ENCODE measurements around the gene TSPAN31.

Gene TSPAN31

GRCh38 chr12:57745485-57745881 lies 644 bp downstream of the TSPAN31 start:
- peak overlapping the region; percentile 55 for H3K4me3 ChIP-seq (ENCODE audit: extremely low read depth, insufficient read depth, low read length, poor library complexity, severe bottlenecking)
- H3K4me1 ChIP-seq (ENCODE audit: control insufficient read depth, insufficient read depth, low read length, poor library complexity, severe bottlenecking): no peaks in the 10 kb centered on the region
- H3K27ac ChIP-seq (ENCODE audit: low read depth, low read length, severe bottlenecking): peak overlapping the region; percentile 89
- no peaks in the 10 kb centered on the region for H3K9me3 ChIP-seq (ENCODE audit: control insufficient read depth, low read length)
- H3K36me3 ChIP-seq (ENCODE audit: control insufficient read depth, insufficient read depth, low read length): peaks cover 50% of the 10 kb centered on the region
- 61 to 81% methylated on average over 7 of the region's 8 CpGs for WGBS, 2 experiments (ENCODE audit: insufficient coverage in 2 of 2)

GRCh38 chr12:57746025-57746424 lies 1.2 kb downstream of the TSPAN31 start:
- Histone ChIP-seq H3K9me3 (ENCODE audit: control insufficient read depth, low read length) (no peaks in the 10 kb centered on the region), H3K36me3 (ENCODE audit: control insufficient read depth, insufficient read depth, low read length) (peaks cover 55% of the 10 kb centered on the region), H3K4me1 (ENCODE audit: control insufficient read depth, insufficient read depth, low read length, poor library complexity, severe bottlenecking) (no peaks in the 10 kb centered on the region), H3K27ac (ENCODE audit: low read depth, low read length, severe bottlenecking) (no peak overlapping the region), H3K4me3 (ENCODE audit: extremely low read depth, insufficient read depth, low read length, poor library complexity, severe bottlenecking) (peak overlapping the region; percentile 55)
- 97 to 100% methylated on average over 3 of the region's 3 CpGs for WGBS, 2 experiments (ENCODE audit: insufficient coverage in 2 of 2)

- no peaks in the 10 kb centered on the region for H3K9me3 ChIP-seq (ENCODE audit: control insufficient read depth, low read length)
- H3K4me3 ChIP-seq (ENCODE audit: extremely low read depth, insufficient read depth, low read length, poor library complexity, severe bottlenecking): no peak overlapping the region
- H3K27ac ChIP-seq (ENCODE audit: low read depth, low read length, severe bottlenecking): no peak overlapping the region
- H3K4me1 ChIP-seq (ENCODE audit: control insufficient read depth, insufficient read depth, low read length, poor library complexity, severe bottlenecking): peaks cover under 1% of the 10 kb centered on the region
- H3K36me3 ChIP-seq (ENCODE audit: control insufficient read depth, insufficient read depth, low read length): peaks cover 58% of the 10 kb centered on the region
- WGBS, 2 experiments (ENCODE audit: insufficient coverage in 2 of 2): 100% methylated on average over 1 to 5 of the region's 5 CpGs
Measured at GRCh38 chr12:57749061-57749460, 4.2 kb downstream of the TSPAN31 start.

GRCh38 chr12:57750561-57751431 lies 6.0 kb downstream of the TSPAN31 start:
- Histone ChIP-seq H3K4me3 (ENCODE audit: extremely low read depth, insufficient read depth, low read length, poor library complexity, severe bottlenecking) (peak overlapping the region; percentile 85), H3K36me3 (ENCODE audit: control insufficient read depth, insufficient read depth, low read length) (peaks cover 52% of the 10 kb centered on the region), H3K9me3 (ENCODE audit: control insufficient read depth, low read length) (no peaks in the 10 kb centered on the region), H3K4me1 (ENCODE audit: control insufficient read depth, insufficient read depth, low read length, poor library complexity, severe bottlenecking) (peaks cover 8% of the 10 kb centered on the region), H3K27ac (ENCODE audit: low read depth, low read length, severe bottlenecking) (no peak overlapping the region)
- WGBS, 2 experiments (ENCODE audit: insufficient coverage in 2 of 2): 87 to 88% methylated on average over 8 to 14 of the region's 15 CpGs

GRCh38 chr12:57751432-57751787 lies 6.6 kb downstream of the TSPAN31 start:
- peak overlapping the region; percentile 92 for H3K27ac ChIP-seq (ENCODE audit: low read depth, low read length, severe bottlenecking)
- WGBS, 2 experiments (ENCODE audit: insufficient coverage in 2 of 2): 3 to 24% methylated on average over 4 to 6 of the region's 8 CpGs

GRCh38 chr12:57751788-57752667 lies 7.2 kb downstream of the TSPAN31 start, which contains the start of gene CDK4:
TSS of gene CDK4 (minus strand) at chr12:57752310. CDS start at chr12:57751717, 593 bp downstream.
- Histone ChIP-seq H3K4me1 (ENCODE audit: control insufficient read depth, insufficient read depth, low read length, poor library complexity, severe bottlenecking) (peaks cover 8% of the 10 kb centered on the region), H3K36me3 (ENCODE audit: control insufficient read depth, insufficient read depth, low read length) (peaks cover 42% of the 10 kb centered on the region), H3K27ac (ENCODE audit: low read depth, low read length, severe bottlenecking) (peak within 1 kb of the TSS; percentile 92), H3K4me3 (ENCODE audit: extremely low read depth, insufficient read depth, low read length, poor library complexity, severe bottlenecking) (peak within 1 kb of the TSS; percentile 85), H3K9me3 (ENCODE audit: control insufficient read depth, low read length) (no peaks in the 10 kb centered on the region)
- 0 to 1% methylated on average over 38 to 41 of the region's 58 CpGs for WGBS, 2 experiments (ENCODE audit: insufficient coverage in 2 of 2)

More at GRCh38 chr12:57751432-57751787, 6.6 kb downstream of the TSPAN31 start:
- no peaks in the 10 kb centered on the region for H3K9me3 ChIP-seq (ENCODE audit: control insufficient read depth, low read length)
- peaks cover 48% of the 10 kb centered on the region for H3K36me3 ChIP-seq (ENCODE audit: control insufficient read depth, insufficient read depth, low read length)
- peak overlapping the region; percentile 85 for H3K4me3 ChIP-seq (ENCODE audit: extremely low read depth, insufficient read depth, low read length, poor library complexity, severe bottlenecking)
- H3K4me1 ChIP-seq (ENCODE audit: control insufficient read depth, insufficient read depth, low read length, poor library complexity, severe bottlenecking): peaks cover 8% of the 10 kb centered on the region

GRCh38 chr12:57752668-57753000 lies 7.8 kb downstream of the TSPAN31 start:
- Histone ChIP-seq H3K4me3 (ENCODE audit: extremely low read depth, insufficient read depth, low read length, poor library complexity, severe bottlenecking) (peak overlapping the region; percentile 18), H3K9me3 (ENCODE audit: control insufficient read depth, low read length) (no peaks in the 10 kb centered on the region), H3K36me3 (ENCODE audit: control insufficient read depth, insufficient read depth, low read length) (peaks cover 36% of the 10 kb centered on the region), H3K4me1 (ENCODE audit: control insufficient read depth, insufficient read depth, low read length, poor library complexity, severe bottlenecking) (peaks cover 8% of the 10 kb centered on the region), H3K27ac (ENCODE audit: low read depth, low read length, severe bottlenecking) (no peak overlapping the region)
- WGBS, 2 experiments (ENCODE audit: insufficient coverage in 2 of 2): 20 to 80% methylated on average over 1 to 2 of the region's 5 CpGs

GRCh38 chr12:57753756-57754337 lies 9.0 kb downstream of the TSPAN31 start:
- Histone ChIP-seq H3K4me3 (ENCODE audit: extremely low read depth, insufficient read depth, low read length, poor library complexity, severe bottlenecking) (no peak overlapping the region), H3K27ac (ENCODE audit: low read depth, low read length, severe bottlenecking) (no peak overlapping the region), H3K9me3 (ENCODE audit: control insufficient read depth, low read length) (no peaks in the 10 kb centered on the region), H3K4me1 (ENCODE audit: control insufficient read depth, insufficient read depth, low read length, poor library complexity, severe bottlenecking) (peaks cover 8% of the 10 kb centered on the region), H3K36me3 (ENCODE audit: control insufficient read depth, insufficient read depth, low read length) (peaks cover 24% of the 10 kb centered on the region)
- WGBS, 2 experiments (ENCODE audit: insufficient coverage in 2 of 2): 26% methylated on average over 1 of the region's 1 CpG; no CpG with 5 or more reads in 1 of the 2 experiments

- Histone ChIP-seq H3K9me3 (ENCODE audit: control insufficient read depth, low read length) (no peaks in the 10 kb centered on the region), H3K4me3 (ENCODE audit: extremely low read depth, insufficient read depth, low read length, poor library complexity, severe bottlenecking) (peak within 1 kb of the TSS; percentile 44), H3K36me3 (ENCODE audit: control insufficient read depth, insufficient read depth, low read length) (peaks cover 17% of the 10 kb centered on the region), H3K27ac (ENCODE audit: low read depth, low read length, severe bottlenecking) (no peak within 1 kb of the TSS), H3K4me1 (ENCODE audit: control insufficient read depth, insufficient read depth, low read length, poor library complexity, severe bottlenecking) (peaks cover 8% of the 10 kb centered on the region)
- 0 to 2% methylated on average over 18 to 21 of the region's 41 CpGs for WGBS, 2 experiments (ENCODE audit: insufficient coverage in 2 of 2)
Measured at GRCh38 chr12:57754411-57755193, 9.8 kb downstream of the TSPAN31 start, which contains the start of gene MARCHF9. TSS of gene MARCHF9 (plus strand) at chr12:57755103. CDS start at chr12:57755529, 426 bp downstream.

GRCh38 chr12:57755194-57755453 lies 10.3 kb downstream of the TSPAN31 start:
- H3K36me3 ChIP-seq (ENCODE audit: control insufficient read depth, insufficient read depth, low read length): peaks cover 11% of the 10 kb centered on the region
- peaks cover 8% of the 10 kb centered on the region for H3K4me1 ChIP-seq (ENCODE audit: control insufficient read depth, insufficient read depth, low read length, poor library complexity, severe bottlenecking)
- H3K9me3 ChIP-seq (ENCODE audit: control insufficient read depth, low read length): no peaks in the 10 kb centered on the region
- WGBS, 2 experiments (ENCODE audit: insufficient coverage in 2 of 2): 0 to 1% methylated on average over 9 to 12 of the region's 34 CpGs
- peak overlapping the region; percentile 44 for H3K4me3 ChIP-seq (ENCODE audit: extremely low read depth, insufficient read depth, low read length, poor library complexity, severe bottlenecking)
- no peak overlapping the region for H3K27ac ChIP-seq (ENCODE audit: low read depth, low read length, severe bottlenecking)
